CD4-positive, alpha-beta memory T cell (primary cell): ENCODE data around the gene SLC9A9. TPM values are rescaled to one million over a fixed set of nuclear protein-coding genes. Genes with fewer than 3 reads are reported as not detected.

ENCODE experiments used
- CTCF ChIA-PET: fragments of 350-600 bp; sonication (Branson Sonifier 250); formaldehyde crosslinking; loops from one replicate; lab custom pipeline; 2021; ENCODE audit warnings: inconsistent platforms; ENCODE audit not compliant: partially characterized antibody; lab: Charles Lee
- POLR2A ChIA-PET: fragments of 350-600 bp; sonication (Branson Sonifier 250); formaldehyde crosslinking; loops from one replicate; lab custom pipeline; 2021; ENCODE audit not compliant: partially characterized antibody; lab: Charles Lee
- DNase-seq, 5 donors: peaks; one replicate each; pipeline versions ENCODE4 v3.0.0 to v3.0.0-alpha.2; 2020 to 2022; ENCODE audit warnings: mixed read lengths in 1 of 5
- H3K27ac ChIP-seq: one replicate; pipeline ENCODE4 v1.7.0; 2013; ENCODE audit warnings: low read depth, low read length
- H3K27me3 ChIP-seq: 2 replicates; pipeline ENCODE4 v1.7.0; 2013; ENCODE audit warnings: mild to moderate bottlenecking, low read length, moderate library complexity; ENCODE audit not compliant: insufficient read depth
- H3K36me3 ChIP-seq: 2 replicates; pipeline ENCODE4 v1.7.0; 2013; ENCODE audit warnings: mild to moderate bottlenecking, low read length, moderate library complexity; ENCODE audit not compliant: insufficient read depth
- H3K4me1 ChIP-seq: 2 replicates; pipeline ENCODE4 v1.7.0; 2013; ENCODE audit warnings: mild to moderate bottlenecking, low read length, moderate library complexity; ENCODE audit not compliant: insufficient read depth
- H3K4me3 ChIP-seq, 2 donors: one replicate each; pipeline ENCODE4 v1.7.0; 2013; ENCODE audit warnings: low read length in 2 of 2, mild to moderate bottlenecking in 1 of 2
- H3K9me3 ChIP-seq, 2 donors: one replicate each; pipeline ENCODE4 v1.7.0; 2013; ENCODE audit warnings: low read length in 2 of 2, control low read depth in 1 of 2; ENCODE audit not compliant: control insufficient read depth in 1 of 2
- H3K27ac Mint-ChIP-seq, 7 donors: one replicate each; pipeline ENCODE4 v1.8.0; 2020 to 2021; ENCODE audit warnings: mixed read lengths in 7 of 7, mild to moderate bottlenecking in 6 of 7, inconsistent platforms in 3 of 7, moderate library complexity in 3 of 7
- H3K27me3 Mint-ChIP-seq, 2 donors: one replicate each; pipeline ENCODE4 v1.8.0; 2020 to 2021; ENCODE audit warnings: mixed read lengths in 2 of 2
- H3K36me3 Mint-ChIP-seq, 2 donors: one replicate each; pipeline ENCODE4 v1.8.0; 2020 to 2021; ENCODE audit warnings: mixed read lengths in 2 of 2, inconsistent platforms in 1 of 2, mild to moderate bottlenecking in 1 of 2
- H3K4me1 Mint-ChIP-seq, 4 donors: one replicate each; pipeline ENCODE4 v1.8.0; 2020 to 2021; ENCODE audit warnings: mixed read lengths in 4 of 4, mild to moderate bottlenecking in 1 of 4
- H3K4me3 Mint-ChIP-seq, 8 donors: one replicate each; pipeline ENCODE4 v1.8.0; 2020 to 2021; ENCODE audit warnings: mixed read lengths in 8 of 8, mild to moderate bottlenecking in 7 of 8, moderate library complexity in 6 of 8, inconsistent platforms in 3 of 8
- H3K9me3 Mint-ChIP-seq, 8 donors: one replicate each; pipeline ENCODE4 v1.8.0; 2020 to 2021; ENCODE audit warnings: mixed read lengths in 8 of 8, mild to moderate bottlenecking in 5 of 8, inconsistent platforms in 3 of 8, moderate library complexity in 1 of 8
- intact Hi-C: fragments of 100-400 bp; cut with micrococcal nuclease; formaldehyde crosslinking; loops from one replicate; pipeline ENCODE4 v1.15.1; 2023
- polyA plus RNA-seq, 2 donors: library from polyadenylated mRNA; unstranded; fragments of 300-500 nt; fragmentation: Illumina TruSeq; gene quantifications; one replicate each; pipeline ENCODE4 v1.2.3, GENCODE V29; 2021
- total RNA-seq, 2 experiments: library from RNA; stranded (reverse); gene quantifications; one replicate each; pipeline ENCODE4 v1.2.3, GENCODE V29; 2021

Gene SLC9A9
- total and polyA plus RNA-seq, 4 experiments from 2014 or later, result 30.8 to 35.5 (median 34.4) TPM

DNA sequence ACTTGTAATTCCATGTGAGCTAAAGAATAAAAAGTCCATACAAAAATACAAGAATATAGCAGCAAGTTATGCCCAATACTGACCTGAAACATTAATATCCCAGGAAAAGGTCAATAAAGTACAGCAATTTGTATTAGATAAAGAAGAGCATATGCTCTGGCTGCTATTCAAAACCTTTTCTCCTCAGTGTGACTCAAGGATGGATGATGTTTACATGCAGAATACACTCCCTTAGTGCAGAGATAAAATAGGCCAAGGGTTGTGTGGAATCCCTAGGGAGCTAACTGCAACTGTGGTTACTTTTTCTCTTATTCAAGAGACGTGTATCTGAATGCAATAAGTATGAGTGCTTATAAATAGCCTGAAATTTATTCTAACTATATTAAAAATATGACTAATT is 78.7 kb downstream of the SLC9A9 start:
- DNase-seq, result no peak
- H3K9me3 ChIP-seq, result no peaks in the 10 kb centered on the region
- Mint-ChIP-seq H3K27me3 (no peaks in the 10 kb centered on the region), H3K4me3 (no peak overlapping the region), H3K27ac (no peak overlapping the region), H3K36me3 (peaks cover 0 to 8% of the 10 kb centered on the region in 2 donors), H3K4me1 (peaks cover 0 to 4% (median under 1%) of the 10 kb centered on the region in 4 donors), H3K9me3 (peaks cover 0 to 1% (median 0%) of the 10 kb centered on the region in 8 donors)
- H3K27me3 ChIP-seq, result no peaks in the 10 kb centered on the region
- no peak overlapping the region for H3K4me3 ChIP-seq
- no peaks in the 10 kb centered on the region for H3K4me1 ChIP-seq
- CTCF ChIA-PET, result no interaction called here
- intact Hi-C loops, result no loop called here
- POLR2A ChIA-PET, result interaction anchor here (1.3 kb wide), 1 partner anchor 54 kb away, joined by 3 read pairs; no protein-coding TSS in a partner anchor
- H3K36me3 ChIP-seq, result no peaks in the 10 kb centered on the region
- no peak overlapping the region for H3K27ac ChIP-seq

DNA sequence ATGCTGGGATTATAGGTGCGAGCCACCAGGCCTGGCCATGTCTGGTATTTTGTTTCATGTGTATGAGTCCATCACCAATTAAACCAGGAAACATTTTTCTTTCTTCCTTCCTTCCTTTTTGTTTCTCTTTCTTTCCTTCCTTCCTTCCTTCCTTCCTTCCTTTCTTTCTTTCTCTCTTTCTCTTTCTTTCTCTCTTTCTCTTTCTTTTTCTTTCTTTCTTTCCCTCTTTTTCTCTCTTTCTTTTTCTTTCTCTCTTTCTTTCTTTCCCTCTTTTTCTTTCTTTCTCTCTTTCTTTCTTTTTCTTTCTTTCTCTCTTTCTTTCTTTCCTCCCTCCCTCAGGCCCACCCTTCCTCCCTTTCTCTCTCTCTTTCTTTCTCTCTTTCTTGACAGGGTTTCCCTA is 83.4 kb downstream of the SLC9A9 start:
- no peaks in the 10 kb centered on the region for H3K27me3 ChIP-seq
- H3K36me3 ChIP-seq, result no peaks in the 10 kb centered on the region
- CTCF ChIA-PET, result no interaction called here
- no peaks in the 10 kb centered on the region for H3K9me3 ChIP-seq
- POLR2A ChIA-PET, result no interaction called here
- no peak for DNase-seq
- H3K4me1 Mint-ChIP-seq, result peaks cover 1 to 6% (median 5%) of the 10 kb centered on the region in 4 donors
- peak overlapping the region in 1 of 8 donors; percentile 31 for H3K4me3 Mint-ChIP-seq
- H3K27ac ChIP-seq, result no peak overlapping the region
- H3K4me1 ChIP-seq, result no peaks in the 10 kb centered on the region
- peaks cover 2 to 22% of the 10 kb centered on the region in 2 donors for H3K36me3 Mint-ChIP-seq
- H3K9me3 Mint-ChIP-seq, result peaks cover 0 to 6% (median 0%) of the 10 kb centered on the region in 8 donors
- H3K4me3 ChIP-seq, result no peak overlapping the region
- intact Hi-C loops, result no loop called here
- H3K27me3 Mint-ChIP-seq, result no peaks in the 10 kb centered on the region
- H3K27ac Mint-ChIP-seq, result no peak overlapping the region

DNA sequence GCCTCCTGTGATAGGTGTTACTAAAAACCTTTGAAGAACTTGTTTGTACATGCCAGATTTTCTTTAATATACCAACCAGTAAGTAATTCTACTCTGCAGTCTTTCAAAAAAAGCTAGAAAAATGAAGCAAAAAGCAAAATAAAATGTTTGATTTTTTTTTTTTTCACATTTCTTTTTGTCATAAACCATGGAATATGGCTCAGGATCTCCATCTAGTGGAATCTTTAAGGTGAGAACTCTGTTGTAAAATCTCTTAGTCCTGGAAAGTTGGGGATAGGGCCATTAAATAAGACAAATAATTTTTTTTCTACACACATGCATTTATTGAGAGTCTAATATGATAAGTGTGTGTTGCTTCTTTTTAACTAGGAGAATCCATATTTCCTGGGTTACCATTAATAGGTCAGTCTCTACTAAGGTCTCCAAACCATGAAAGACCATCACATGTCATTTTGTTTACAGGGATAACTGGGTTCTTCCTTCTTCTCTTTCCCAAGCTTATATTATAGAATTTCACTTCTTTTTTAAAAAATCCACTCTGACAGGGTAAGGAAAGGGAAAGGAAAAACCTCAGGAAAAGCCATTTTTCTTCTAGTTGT is 84.6 kb downstream of the SLC9A9 start:
- no peak overlapping the region for H3K4me3 Mint-ChIP-seq
- POLR2A ChIA-PET, result interaction anchor here (0.6 kb wide), 1 partner anchor 628 kb away, joined by 4 read pairs; no protein-coding TSS in a partner anchor
- intact Hi-C loops, result loop anchor here (1.0 kb wide), 1 partner anchor 642 kb away; no protein-coding TSS in a partner anchor
- CTCF ChIA-PET, result interaction anchor here (0.9 to 1.0 kb wide), 2 partner anchors 11 to 31 kb away, joined by 3 read pairs; no protein-coding TSS in a partner anchor
- no peaks in the 10 kb centered on the region for H3K9me3 ChIP-seq
- H3K27ac Mint-ChIP-seq, result no peak overlapping the region
- no peaks in the 10 kb centered on the region for H3K36me3 ChIP-seq
- H3K27ac ChIP-seq, result no peak overlapping the region
- peaks cover 2 to 22% of the 10 kb centered on the region in 2 donors for H3K36me3 Mint-ChIP-seq
- no peaks in the 10 kb centered on the region for H3K4me1 ChIP-seq
- H3K27me3 Mint-ChIP-seq, result no peaks in the 10 kb centered on the region
- DNase-seq, result no peak
- peaks cover 8 to 15% (median 9%) of the 10 kb centered on the region in 4 donors for H3K4me1 Mint-ChIP-seq
- H3K4me3 ChIP-seq, result no peak overlapping the region
- H3K27me3 ChIP-seq, result no peaks in the 10 kb centered on the region
- peaks cover 0 to 6% (median 0%) of the 10 kb centered on the region in 8 donors for H3K9me3 Mint-ChIP-seq

DNA sequence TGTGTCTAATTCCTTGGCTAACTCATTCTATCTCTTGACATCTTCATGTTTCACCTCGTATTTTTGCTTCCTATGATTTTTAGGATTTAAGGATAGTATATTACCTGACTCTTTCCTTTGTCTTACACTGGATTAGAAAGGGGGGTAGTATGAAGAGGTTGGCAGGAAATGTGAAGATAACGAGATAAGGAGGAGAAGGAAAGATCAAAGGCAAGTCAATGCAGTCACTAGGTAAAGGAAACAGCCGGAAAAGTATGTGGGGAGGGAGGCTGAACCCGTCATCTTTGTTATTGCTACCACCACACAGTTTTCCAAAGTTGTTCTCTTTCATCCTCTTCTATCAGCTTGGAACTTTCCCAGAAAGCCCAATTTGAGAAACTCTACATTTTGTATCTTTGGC is 90.6 kb downstream of the SLC9A9 start:
- ChIA-PET POLR2A (no interaction called here), CTCF (no interaction called here)
- Histone ChIP-seq H3K4me1 (peaks cover 18% of the 10 kb centered on the region), H3K4me3 (no peak overlapping the region), H3K36me3 (no peaks in the 10 kb centered on the region), H3K9me3 (no peaks in the 10 kb centered on the region), H3K27ac (no peak overlapping the region), H3K27me3 (no peaks in the 10 kb centered on the region)
- Mint-ChIP-seq H3K9me3 (peaks cover 0 to 6% (median 0%) of the 10 kb centered on the region in 8 donors), H3K27ac (peak overlapping the region in 3 of 7 donors; percentile 1 to 74 (median 35)), H3K4me3 (peak overlapping the region in 2 of 8 donors; percentile 10 to 32), H3K27me3 (no peaks in the 10 kb centered on the region), H3K36me3 (peaks cover 0 to 4% of the 10 kb centered on the region in 2 donors), H3K4me1 (peaks cover 23 to 50% (median 40%) of the 10 kb centered on the region in 4 donors)
- no peak for DNase-seq
- intact Hi-C loops, result no loop called here

DNA sequence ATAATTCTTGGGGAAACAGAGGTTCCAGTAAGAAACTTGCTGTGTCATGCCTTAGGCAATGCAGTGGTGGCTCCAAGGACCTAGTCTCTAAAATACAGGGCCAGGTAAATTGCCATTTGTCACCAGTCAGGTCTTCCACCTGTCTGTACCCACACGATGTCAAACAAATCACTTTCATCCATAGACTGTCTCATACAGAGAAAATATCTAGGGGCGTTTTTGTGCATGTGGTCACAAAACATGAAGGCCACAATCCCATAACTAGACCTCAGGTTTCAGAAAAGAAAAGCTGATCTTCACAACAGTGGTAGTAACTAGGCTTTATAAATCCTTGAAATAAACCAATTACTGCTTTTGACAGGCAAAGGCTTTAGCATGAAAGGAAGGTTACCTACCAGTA is 92.3 kb downstream of the SLC9A9 start:
- H3K9me3 Mint-ChIP-seq, result peaks cover 0 to 4% (median 0%) of the 10 kb centered on the region in 8 donors
- H3K27me3 Mint-ChIP-seq, result no peaks in the 10 kb centered on the region
- DNase-seq, result no peak
- peak overlapping the region in 2 of 7 donors; percentile 15 to 71 for H3K27ac Mint-ChIP-seq
- ChIA-PET CTCF (no interaction called here), POLR2A (no interaction called here)
- Histone ChIP-seq H3K4me1 (peaks cover 35% of the 10 kb centered on the region), H3K27me3 (no peaks in the 10 kb centered on the region), H3K4me3 (no peak overlapping the region), H3K36me3 (no peaks in the 10 kb centered on the region), H3K27ac (no peak overlapping the region), H3K9me3 (no peaks in the 10 kb centered on the region)
- H3K36me3 Mint-ChIP-seq, result no peaks in the 10 kb centered on the region
- H3K4me1 Mint-ChIP-seq, result peaks cover 34 to 67% (median 56%) of the 10 kb centered on the region in 4 donors
- H3K4me3 Mint-ChIP-seq, result no peak overlapping the region
- intact Hi-C loops, result no loop called here

DNA sequence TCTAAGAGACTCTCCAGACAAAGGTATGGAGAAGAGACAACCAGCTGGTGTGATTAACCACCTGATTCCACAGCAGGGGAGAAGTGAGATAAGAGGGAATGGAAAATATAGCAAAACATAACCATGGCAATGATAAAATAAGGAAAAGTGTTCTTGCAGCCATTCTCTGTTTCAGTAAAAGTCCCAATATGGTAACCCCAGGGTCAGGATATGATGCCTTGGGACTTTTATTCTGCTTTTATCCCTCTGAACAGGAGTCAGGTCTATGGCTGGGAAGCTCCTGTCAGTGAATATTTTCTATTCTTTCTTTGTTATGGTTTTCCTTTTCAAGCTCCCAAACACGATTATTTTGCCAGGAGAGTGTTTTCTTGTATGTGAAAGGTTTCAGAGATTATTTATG is 94.2 kb downstream of the SLC9A9 start:
- H3K27ac ChIP-seq, result no peak overlapping the region
- H3K4me1 Mint-ChIP-seq, result peaks cover 31 to 64% (median 55%) of the 10 kb centered on the region in 4 donors
- no peaks in the 10 kb centered on the region for H3K27me3 ChIP-seq
- H3K4me3 Mint-ChIP-seq, result peak overlapping the region in 1 of 8 donors; percentile 20
- H3K36me3 ChIP-seq, result no peaks in the 10 kb centered on the region
- H3K9me3 ChIP-seq, result no peaks in the 10 kb centered on the region
- intact Hi-C loops, result no loop called here
- POLR2A ChIA-PET, result interaction anchor here (1.2 to 1.5 kb wide), 2 partner anchors 24 to 217 kb away, joined by 3 to 4 read pairs; partner anchors contain the start of gene DIPK2A
- H3K36me3 Mint-ChIP-seq, result no peaks in the 10 kb centered on the region
- DNase-seq, result no peak
- H3K27ac Mint-ChIP-seq, result peak overlapping the region; percentile 14 to 94 (median 74)
- CTCF ChIA-PET, result no interaction called here
- H3K9me3 Mint-ChIP-seq, result no peaks in the 10 kb centered on the region
- H3K4me1 ChIP-seq, result peaks cover 38% of the 10 kb centered on the region
- no peak overlapping the region for H3K4me3 ChIP-seq
- H3K27me3 Mint-ChIP-seq, result no peaks in the 10 kb centered on the region

DNA sequence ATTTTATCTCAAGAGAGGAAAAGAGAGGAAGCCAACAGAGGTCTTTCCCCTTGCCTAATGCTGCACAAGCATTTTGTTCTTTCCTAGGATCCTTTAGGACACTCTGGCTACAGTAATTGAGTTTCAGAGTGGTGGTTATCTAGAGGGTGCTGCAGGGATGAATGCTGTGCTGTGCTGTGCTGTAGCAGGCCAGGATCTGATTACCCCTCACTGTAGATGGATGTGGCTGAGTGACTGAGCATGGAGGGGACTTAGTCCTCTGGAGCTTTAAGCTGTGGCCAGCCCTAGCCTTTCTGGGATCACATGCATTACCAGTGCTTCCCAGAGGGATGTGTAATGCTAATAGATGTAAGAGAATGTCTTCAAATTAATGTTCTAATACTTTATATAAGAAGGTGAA is 94.8 kb downstream of the SLC9A9 start:
- H3K4me1 ChIP-seq, result peaks cover 38% of the 10 kb centered on the region
- ChIA-PET POLR2A (no interaction called here), CTCF (interaction anchor here (0.7 to 1.3 kb wide), 2 partner anchors 35 to 215 kb away, joined by 3 to 4 read pairs; no protein-coding TSS in a partner anchor)
- Mint-ChIP-seq H3K4me1 (peaks cover 29 to 59% (median 52%) of the 10 kb centered on the region in 4 donors), H3K9me3 (no peaks in the 10 kb centered on the region), H3K27ac (peak overlapping the region; percentile 31 to 94 (median 78)), H3K36me3 (no peaks in the 10 kb centered on the region), H3K27me3 (no peaks in the 10 kb centered on the region), H3K4me3 (no peak overlapping the region)
- H3K36me3 ChIP-seq, result no peaks in the 10 kb centered on the region
- H3K27ac ChIP-seq, result no peak overlapping the region
- no peak for DNase-seq
- no peak overlapping the region for H3K4me3 ChIP-seq
- H3K27me3 ChIP-seq, result no peaks in the 10 kb centered on the region
- intact Hi-C loops, result no loop called here
- H3K9me3 ChIP-seq, result no peaks in the 10 kb centered on the region
